Activated CD4-positive, alpha-beta memory T cell treated with anti-CD3 and anti-CD28 coated beads, Interleukin-2, amount 10 ng/mL, durations not matched to agents 7 days and 5 days (primary cell): ENCODE results near the gene MAPKBP1. TPM values are rescaled to one million over a fixed set of nuclear protein-coding genes. Genes with fewer than 3 reads are reported as not detected.
"Not testable (repeated sequence)": the region's sequence is repeated elsewhere in the genome, so short reads cannot be mapped to it uniquely, and the experiment has no call there.

Source experiments
- CTCF ChIA-PET: fragments of 350-600 bp; sonication (Branson Sonifier 250); formaldehyde crosslinking; loops from one replicate; lab custom pipeline; 2021; ENCODE audit warnings: antibody characterized with exemption, inconsistent platforms; lab: Charles Lee
- POLR2A ChIA-PET: fragments of 350-600 bp; sonication (Branson Sonifier 250); formaldehyde crosslinking; loops from one replicate; lab custom pipeline; 2021; ENCODE audit warnings: antibody characterized with exemption; lab: Charles Lee
- DNase-seq: peaks from one replicate; pipeline ENCODE4 v3.0.0-alpha.2; 2020
- H3K27ac Mint-ChIP-seq: one replicate; pipeline ENCODE4 v1.8.0; 2021; ENCODE audit warnings: mild to moderate bottlenecking, mixed read lengths
- H3K27me3 Mint-ChIP-seq: one replicate; pipeline ENCODE4 v1.8.0; 2021; ENCODE audit warnings: mixed read lengths
- H3K36me3 Mint-ChIP-seq: one replicate; pipeline ENCODE4 v1.8.0; 2021; ENCODE audit warnings: low read depth, mixed read lengths
- H3K4me1 Mint-ChIP-seq: one replicate; pipeline ENCODE4 v1.8.0; 2021; ENCODE audit warnings: mixed read lengths
- H3K4me3 Mint-ChIP-seq: one replicate; pipeline ENCODE4 v1.8.0; 2021; ENCODE audit warnings: mild to moderate bottlenecking, mixed read lengths
- H3K9me3 Mint-ChIP-seq: one replicate; pipeline ENCODE4 v1.8.0; 2021; ENCODE audit warnings: mixed read lengths
- total RNA-seq, 2 experiments: library from RNA; stranded (reverse); gene quantifications; one replicate each; pipeline ENCODE4 v1.2.3, GENCODE V29; 2021

The MAPKBP1 gene, protein sequence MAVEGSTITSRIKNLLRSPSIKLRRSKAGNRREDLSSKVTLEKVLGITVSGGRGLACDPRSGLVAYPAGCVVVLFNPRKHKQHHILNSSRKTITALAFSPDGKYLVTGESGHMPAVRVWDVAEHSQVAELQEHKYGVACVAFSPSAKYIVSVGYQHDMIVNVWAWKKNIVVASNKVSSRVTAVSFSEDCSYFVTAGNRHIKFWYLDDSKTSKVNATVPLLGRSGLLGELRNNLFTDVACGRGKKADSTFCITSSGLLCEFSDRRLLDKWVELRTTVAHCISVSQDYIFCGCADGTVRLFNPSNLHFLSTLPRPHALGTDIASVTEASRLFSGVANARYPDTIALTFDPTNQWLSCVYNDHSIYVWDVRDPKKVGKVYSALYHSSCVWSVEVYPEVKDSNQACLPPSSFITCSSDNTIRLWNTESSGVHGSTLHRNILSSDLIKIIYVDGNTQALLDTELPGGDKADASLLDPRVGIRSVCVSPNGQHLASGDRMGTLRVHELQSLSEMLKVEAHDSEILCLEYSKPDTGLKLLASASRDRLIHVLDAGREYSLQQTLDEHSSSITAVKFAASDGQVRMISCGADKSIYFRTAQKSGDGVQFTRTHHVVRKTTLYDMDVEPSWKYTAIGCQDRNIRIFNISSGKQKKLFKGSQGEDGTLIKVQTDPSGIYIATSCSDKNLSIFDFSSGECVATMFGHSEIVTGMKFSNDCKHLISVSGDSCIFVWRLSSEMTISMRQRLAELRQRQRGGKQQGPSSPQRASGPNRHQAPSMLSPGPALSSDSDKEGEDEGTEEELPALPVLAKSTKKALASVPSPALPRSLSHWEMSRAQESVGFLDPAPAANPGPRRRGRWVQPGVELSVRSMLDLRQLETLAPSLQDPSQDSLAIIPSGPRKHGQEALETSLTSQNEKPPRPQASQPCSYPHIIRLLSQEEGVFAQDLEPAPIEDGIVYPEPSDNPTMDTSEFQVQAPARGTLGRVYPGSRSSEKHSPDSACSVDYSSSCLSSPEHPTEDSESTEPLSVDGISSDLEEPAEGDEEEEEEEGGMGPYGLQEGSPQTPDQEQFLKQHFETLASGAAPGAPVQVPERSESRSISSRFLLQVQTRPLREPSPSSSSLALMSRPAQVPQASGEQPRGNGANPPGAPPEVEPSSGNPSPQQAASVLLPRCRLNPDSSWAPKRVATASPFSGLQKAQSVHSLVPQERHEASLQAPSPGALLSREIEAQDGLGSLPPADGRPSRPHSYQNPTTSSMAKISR (N-terminal part only)
- total RNA-seq = 10 to 100 TPM; 28.9 to 31.6 TPM

DNA sequence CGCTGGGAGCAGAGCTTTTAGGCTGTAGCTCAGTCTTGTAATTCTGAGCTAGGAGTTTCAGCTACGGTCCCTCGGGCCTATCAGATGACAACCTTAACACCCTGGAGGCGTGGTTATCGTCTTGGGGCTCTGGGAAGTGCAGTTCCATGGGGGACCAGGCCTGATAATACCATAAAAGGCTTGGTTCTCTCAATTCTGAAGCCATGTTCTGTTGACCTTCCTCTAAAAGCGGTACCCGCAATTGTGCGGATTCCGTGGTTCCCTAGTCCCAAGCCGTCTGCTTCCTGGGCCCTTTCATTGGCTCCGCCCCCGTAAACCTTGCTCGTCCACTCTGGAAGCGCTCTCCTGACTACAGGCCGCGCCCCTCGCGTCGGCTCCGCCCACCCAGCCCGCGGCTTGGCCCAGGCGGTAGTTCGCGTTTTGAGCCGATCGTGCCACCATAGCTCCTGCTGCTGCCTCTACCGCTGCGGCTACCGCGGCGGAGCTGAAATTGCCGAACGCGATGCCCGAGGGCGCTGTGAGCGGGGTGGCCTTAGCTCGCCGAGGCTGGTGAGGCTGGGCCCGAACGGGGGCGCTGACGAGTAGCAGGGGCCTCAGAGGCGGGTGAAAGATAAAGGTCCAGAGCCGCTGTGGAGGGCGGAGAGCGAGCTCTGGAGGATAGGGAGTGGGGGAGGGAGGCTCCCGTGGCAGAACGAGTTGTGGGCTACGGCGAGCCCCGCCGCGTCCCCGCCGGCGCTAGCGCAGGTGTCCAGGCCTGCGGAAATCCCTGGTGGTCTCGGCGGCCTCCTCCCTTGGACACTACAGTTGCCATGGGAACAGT lies at the start of gene MAPKBP1:
MAPKBP1 (plus strand) TSS at position 423 of the 820 bp plus-strand sequence. CDS start 792 bp downstream, outside the sequence.
- H3K36me3 Mint-ChIP-seq = peaks cover 6% of the 10 kb centered on the region
- peak within 1 kb of the TSS; percentile 95 for H3K27ac Mint-ChIP-seq
- CTCF ChIA-PET = interaction anchor here (0.6 to 11.6 kb wide), 61 partner anchors 9 to 1185 kb away, joined by 3 to 270 read pairs (median 6); partner anchors contain the start of genes EHD4 and JMJD7
- POLR2A ChIA-PET = interaction anchor here (0.6 to 5.6 kb wide), 21 partner anchors 9 to 716 kb away, joined by 3 to 59 read pairs (median 6); partner anchors contain the start of genes EHD4, LTK, MGA and ZNF106
- H3K4me3 Mint-ChIP-seq = peak within 1 kb of the TSS; percentile 94
- peak; percentile 99 for DNase-seq
- peaks cover 59% of the 10 kb centered on the region for H3K4me1 Mint-ChIP-seq
- H3K27me3 Mint-ChIP-seq = no peaks in the 10 kb centered on the region
- no peaks in the 10 kb centered on the region for H3K9me3 Mint-ChIP-seq

DNA sequence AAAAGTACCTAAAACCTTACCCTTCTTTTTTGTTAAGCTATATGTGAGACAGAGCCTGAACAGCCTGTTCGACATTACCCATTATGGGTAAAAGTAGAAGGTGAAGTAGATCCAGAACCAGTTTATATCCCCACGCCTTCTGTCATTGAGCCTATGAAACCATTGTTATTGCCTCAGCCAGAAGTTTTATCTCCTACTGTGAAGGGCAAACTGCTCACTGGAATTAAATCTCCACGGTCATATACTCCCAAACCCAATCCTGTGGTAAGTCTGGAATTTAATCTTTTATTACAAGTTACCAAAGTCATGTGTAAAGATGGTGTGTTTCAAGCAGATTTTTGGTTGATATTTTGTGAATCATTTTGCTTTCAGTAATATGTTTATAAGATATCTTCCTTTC lies 47.1 kb upstream of the MAPKBP1 start:
- no peaks in the 10 kb centered on the region for H3K4me1 Mint-ChIP-seq
- ChIA-PET POLR2A (no interaction called here), CTCF (interaction anchor here (1.3 kb wide), 1 partner anchor 45 kb away, joined by 3 read pairs; no protein-coding TSS in a partner anchor)
- no peak overlapping the region for H3K4me3 Mint-ChIP-seq
- peaks cover 7% of the 10 kb centered on the region for H3K36me3 Mint-ChIP-seq
- DNase-seq = no peak
- H3K9me3 Mint-ChIP-seq = no peaks in the 10 kb centered on the region
- H3K27me3 Mint-ChIP-seq = no peaks in the 10 kb centered on the region
- no peak overlapping the region for H3K27ac Mint-ChIP-seq

DNA sequence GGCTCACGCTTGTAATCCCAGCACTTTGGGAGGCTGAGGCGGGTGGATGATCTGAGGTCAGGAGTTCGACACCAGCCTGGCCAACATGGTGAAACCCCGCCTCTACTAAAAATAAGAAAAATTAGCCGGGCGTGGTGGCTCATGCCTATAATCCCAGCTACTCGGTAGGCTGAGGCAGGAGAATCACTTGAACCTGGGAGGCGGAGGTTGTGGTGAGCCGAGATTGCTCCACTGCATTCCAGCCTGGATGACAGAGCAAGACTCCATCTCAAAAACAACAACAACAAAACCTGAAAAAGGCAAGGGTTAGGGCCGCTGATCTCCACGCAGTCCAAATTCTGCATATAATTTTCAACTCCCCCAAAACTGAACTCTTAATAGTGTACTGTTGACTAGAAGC lies 46.2 kb upstream of the MAPKBP1 start:
- DNase-seq, POLR2A ChIA-PET, H3K36me3 Mint-ChIP-seq, H3K4me1 Mint-ChIP-seq, H3K9me3 Mint-ChIP-seq, H3K27ac Mint-ChIP-seq, H3K27me3 Mint-ChIP-seq, H3K4me3 Mint-ChIP-seq: not testable (repeated sequence)
- CTCF ChIA-PET = interaction anchor here (1.0 kb wide), 1 partner anchor 60 kb away, joined by 3 read pairs; no protein-coding TSS in a partner anchor

DNA sequence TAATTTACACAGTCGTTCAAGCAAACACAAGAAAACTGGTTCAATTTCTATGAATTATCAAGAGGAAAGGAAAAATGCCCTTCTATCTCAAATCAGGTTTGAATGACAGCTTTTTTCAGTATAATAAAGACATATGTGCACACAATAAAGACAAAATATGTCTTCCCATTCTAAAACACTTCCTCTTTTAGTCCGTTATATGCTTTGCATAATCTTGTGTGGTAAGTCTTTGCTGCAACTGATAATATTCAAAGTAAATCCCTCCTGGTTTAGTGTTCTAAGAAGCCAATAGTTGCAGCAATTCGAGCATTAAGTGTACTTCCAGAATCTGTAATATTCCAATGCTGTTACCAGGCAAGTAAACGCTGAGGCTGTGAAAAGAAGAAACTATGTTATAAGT lies 43.7 kb upstream of the MAPKBP1 start:
- ChIA-PET POLR2A (no interaction called here), CTCF (no interaction called here)
- H3K27me3 Mint-ChIP-seq = no peaks in the 10 kb centered on the region
- H3K27ac Mint-ChIP-seq = no peak overlapping the region
- no peak overlapping the region for H3K4me3 Mint-ChIP-seq
- no peaks in the 10 kb centered on the region for H3K9me3 Mint-ChIP-seq
- no peak for DNase-seq
- peaks cover 2% of the 10 kb centered on the region for H3K4me1 Mint-ChIP-seq
- H3K36me3 Mint-ChIP-seq = peaks cover 27% of the 10 kb centered on the region

DNA sequence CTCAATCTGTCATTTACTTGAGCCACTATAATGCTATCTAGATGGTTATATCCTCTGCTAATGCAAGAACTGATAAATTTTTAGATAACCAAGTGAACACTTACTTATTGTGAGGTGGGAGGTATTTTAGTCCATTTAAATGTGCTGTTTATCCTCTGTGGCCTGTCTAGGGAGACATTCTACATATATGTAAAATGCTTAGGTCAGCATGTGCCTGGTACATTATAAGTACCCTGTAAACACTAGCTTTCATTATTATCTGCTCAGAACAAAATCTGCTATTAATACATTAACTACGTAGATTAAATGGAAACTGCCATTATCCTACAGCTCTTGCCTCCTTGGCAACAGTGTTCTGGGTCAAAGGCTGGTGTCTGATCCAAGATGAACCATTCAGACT lies 41.8 kb upstream of the MAPKBP1 start:
- no peaks in the 10 kb centered on the region for H3K27me3 Mint-ChIP-seq
- peaks cover 2% of the 10 kb centered on the region for H3K4me1 Mint-ChIP-seq
- no peak overlapping the region for H3K4me3 Mint-ChIP-seq
- ChIA-PET POLR2A (no interaction called here), CTCF (interaction anchor here (0.9 to 1.6 kb wide), 2 partner anchors 35 to 267 kb away, joined by 3 to 5 read pairs; no protein-coding TSS in a partner anchor)
- DNase-seq = no peak
- H3K36me3 Mint-ChIP-seq = peaks cover 34% of the 10 kb centered on the region
- no peak overlapping the region for H3K27ac Mint-ChIP-seq
- H3K9me3 Mint-ChIP-seq = no peaks in the 10 kb centered on the region

DNA sequence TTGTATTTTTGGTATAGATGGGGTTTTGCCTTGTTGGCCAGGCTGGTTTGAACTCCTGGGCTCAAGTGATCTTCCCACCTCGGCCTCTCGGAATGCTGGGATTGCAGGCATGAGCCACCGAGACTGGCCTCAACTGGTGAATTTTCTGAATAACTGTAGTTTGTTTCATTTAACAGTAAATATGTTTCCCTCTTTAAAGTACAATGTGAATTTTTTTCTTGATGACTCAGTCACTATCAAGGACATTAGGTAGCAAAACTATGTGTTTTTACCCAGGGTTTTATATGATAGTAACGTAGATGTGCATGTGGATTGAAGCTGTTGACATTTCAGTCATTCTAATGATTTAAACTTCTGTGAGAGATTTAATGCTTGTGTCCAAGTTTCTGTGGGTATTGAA lies 40.2 kb upstream of the MAPKBP1 start:
- ChIA-PET CTCF (no interaction called here), POLR2A (no interaction called here)
- Mint-ChIP-seq H3K4me3 (no peak overlapping the region), H3K27me3 (no peaks in the 10 kb centered on the region), H3K36me3 (peaks cover 34% of the 10 kb centered on the region), H3K27ac (no peak overlapping the region), H3K4me1 (peaks cover 2% of the 10 kb centered on the region), H3K9me3 (no peaks in the 10 kb centered on the region)
- no peak for DNase-seq

DNA sequence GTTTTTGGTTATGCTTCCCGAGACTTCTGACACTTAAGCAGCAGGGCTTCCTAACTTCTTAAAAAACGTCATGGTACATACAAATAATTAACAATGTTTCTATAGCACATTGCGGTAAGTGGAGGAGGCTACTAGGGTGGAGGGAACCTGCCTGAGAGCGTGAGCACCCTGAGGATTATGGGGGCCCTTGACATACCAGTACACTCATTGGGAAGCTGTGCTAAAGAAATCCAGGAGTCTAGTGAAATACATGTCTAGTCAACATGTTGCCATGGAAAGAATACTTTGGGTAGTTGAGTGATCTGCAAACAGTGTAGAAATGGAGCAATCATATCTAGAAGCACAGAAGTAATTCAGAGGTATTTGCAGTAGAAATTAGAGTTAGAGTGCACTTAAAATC lies 39.2 kb upstream of the MAPKBP1 start:
- Mint-ChIP-seq H3K4me1 (peaks cover 2% of the 10 kb centered on the region), H3K27ac (no peak overlapping the region), H3K36me3 (peaks cover 35% of the 10 kb centered on the region), H3K4me3 (no peak overlapping the region), H3K9me3 (no peaks in the 10 kb centered on the region), H3K27me3 (no peaks in the 10 kb centered on the region)
- ChIA-PET CTCF (interaction anchor here (1.0 kb wide), 1 partner anchor 39 kb away, joined by 3 read pairs; the partner anchor contains the start of gene MAPKBP1), POLR2A (interaction anchor here (1.0 kb wide), 1 partner anchor 28 kb away, joined by 3 read pairs; no protein-coding TSS in a partner anchor)
- no peak for DNase-seq

DNA sequence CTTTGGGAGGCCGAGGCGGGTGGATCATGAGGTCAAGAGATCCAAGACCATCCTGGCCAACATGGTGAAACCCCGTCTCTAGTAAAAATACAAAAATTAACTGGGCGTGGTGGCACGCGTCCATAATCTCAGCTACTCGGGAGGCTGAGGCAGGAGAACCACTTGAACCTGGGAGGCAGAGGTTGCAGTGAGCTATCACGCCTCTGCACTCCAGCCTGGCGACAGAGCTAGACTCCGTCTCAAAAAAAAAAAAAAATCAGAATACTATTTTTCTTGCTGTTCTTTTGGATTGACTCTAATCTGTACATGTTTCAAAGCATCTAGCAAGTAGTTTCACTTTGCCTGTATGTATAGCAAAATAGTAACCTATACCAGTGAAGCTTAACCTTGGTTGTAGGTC lies 38.8 kb upstream of the MAPKBP1 start:
- POLR2A ChIA-PET = interaction anchor here (1.0 kb wide), 1 partner anchor 28 kb away, joined by 3 read pairs; no protein-coding TSS in a partner anchor
- H3K4me3 Mint-ChIP-seq, DNase-seq, H3K4me1 Mint-ChIP-seq, H3K27ac Mint-ChIP-seq, H3K9me3 Mint-ChIP-seq, H3K27me3 Mint-ChIP-seq: not testable (repeated sequence)
- H3K36me3 Mint-ChIP-seq = peaks cover 37% of the 10 kb centered on the region
- CTCF ChIA-PET = interaction anchor here (1.0 kb wide), 1 partner anchor 38 kb away, joined by 3 read pairs; the partner anchor contains the start of gene MAPKBP1

DNA sequence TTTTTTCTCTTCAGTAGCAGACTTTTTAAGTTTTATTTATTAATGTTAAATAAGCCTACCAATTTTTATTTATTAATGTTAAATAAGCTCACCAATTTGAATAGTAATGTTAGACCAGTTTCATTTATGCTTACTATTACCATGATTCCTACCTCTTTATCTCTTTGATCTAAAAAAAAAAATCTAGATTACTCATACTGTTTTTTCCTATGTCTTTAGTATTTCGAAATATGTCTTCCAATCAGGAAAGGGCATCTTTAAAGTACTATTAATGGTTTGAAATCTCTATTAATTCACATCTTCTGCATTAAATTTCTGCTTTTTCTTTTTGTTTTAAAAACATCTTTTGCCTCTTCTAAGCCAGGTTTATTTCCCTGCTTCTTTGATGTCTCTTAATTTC lies 27.5 kb upstream of the MAPKBP1 start:
- Mint-ChIP-seq H3K27me3 (no peaks in the 10 kb centered on the region), H3K36me3 (peaks cover 28% of the 10 kb centered on the region), H3K27ac (no peak overlapping the region), H3K4me1 (peaks cover 4% of the 10 kb centered on the region), H3K9me3 (no peaks in the 10 kb centered on the region), H3K4me3 (no peak overlapping the region)
- CTCF ChIA-PET = interaction anchor here (0.8 to 2.0 kb wide), 4 partner anchors 23 to 158 kb away, joined by 3 to 6 read pairs (median 4); no protein-coding TSS in a partner anchor
- POLR2A ChIA-PET = no interaction called here
- no peak for DNase-seq

DNA sequence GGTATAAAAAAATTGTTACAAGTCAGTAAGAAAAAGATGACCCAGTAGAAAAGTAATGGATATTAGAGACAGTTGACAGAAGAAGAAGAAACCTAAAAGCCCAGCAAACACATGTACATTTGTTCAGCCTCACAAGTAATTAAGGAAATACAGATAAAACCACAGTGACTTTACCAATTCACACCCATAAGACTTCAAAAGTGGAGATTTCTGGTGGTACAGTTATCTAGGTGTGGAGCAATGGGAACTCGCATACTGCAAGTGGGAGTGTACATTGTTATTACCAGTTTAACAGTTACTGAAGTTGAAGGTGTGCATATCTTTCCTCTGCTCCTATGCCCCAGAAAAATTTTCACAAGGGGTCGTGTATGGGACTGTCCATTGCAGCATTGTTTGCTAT lies 18.1 kb upstream of the MAPKBP1 start:
- H3K27ac Mint-ChIP-seq = no peak overlapping the region
- POLR2A ChIA-PET = no interaction called here
- H3K9me3 Mint-ChIP-seq = no peaks in the 10 kb centered on the region
- H3K27me3 Mint-ChIP-seq = no peaks in the 10 kb centered on the region
- H3K4me1 Mint-ChIP-seq = no peaks in the 10 kb centered on the region
- CTCF ChIA-PET = no interaction called here
- H3K36me3 Mint-ChIP-seq = peaks cover 30% of the 10 kb centered on the region
- H3K4me3 Mint-ChIP-seq = no peak overlapping the region
- DNase-seq = no peak

DNA sequence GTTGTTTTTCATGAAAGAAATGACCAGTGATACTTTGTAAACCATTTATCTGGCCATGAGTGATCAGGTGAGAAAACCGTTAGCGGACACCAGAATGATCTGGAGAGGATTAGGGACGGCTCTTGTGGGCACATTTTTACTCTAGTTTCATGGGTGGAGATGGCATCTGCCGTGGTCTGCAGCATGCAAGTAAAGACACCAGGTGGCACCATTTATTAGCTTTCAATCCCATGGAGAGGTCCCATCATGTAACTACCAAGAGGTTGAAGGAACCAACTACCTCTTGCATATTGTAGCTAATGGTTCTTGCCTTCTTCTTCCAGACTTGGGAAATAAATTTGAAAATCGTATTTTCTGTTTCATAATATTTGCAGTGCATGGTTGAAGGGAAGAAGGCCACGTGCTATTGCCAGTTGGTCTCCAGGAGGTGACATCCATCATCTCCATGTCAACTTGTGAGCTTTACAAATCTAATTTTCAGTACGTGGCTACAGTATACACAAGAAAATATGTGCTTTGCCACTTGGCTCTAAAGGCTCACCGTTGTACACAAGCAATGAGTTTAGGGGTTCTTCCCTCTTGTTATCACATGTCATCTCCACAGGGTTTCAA lies 1.5 kb upstream of the MAPKBP1 start:
- Mint-ChIP-seq H3K4me1 (peaks cover 45% of the 10 kb centered on the region), H3K4me3 (no peak overlapping the region), H3K9me3 (no peaks in the 10 kb centered on the region), H3K27ac (peak overlapping the region; percentile 95), H3K27me3 (no peaks in the 10 kb centered on the region), H3K36me3 (peaks cover 6% of the 10 kb centered on the region)
- peak; percentile 70 for DNase-seq
- ChIA-PET POLR2A (interaction anchor here (0.7 to 5.6 kb wide), 9 partner anchors 16 to 200 kb away, joined by 3 to 59 read pairs (median 12); partner anchors contain the start of genes EHD4 and MGA), CTCF (interaction anchor here (0.8 to 11.6 kb wide), 43 partner anchors 11 to 310 kb away, joined by 3 to 270 read pairs (median 8); partner anchors contain the start of genes EHD4 and JMJD7)
